IMR-90 (cell line): ENCODE data around the gene PEA15. TPM values are rescaled to one million over a fixed set of nuclear protein-coding genes. Genes with fewer than 3 reads are reported as not detected.

ENCODE experiments used
- ATAC-seq: fragments of 200-7000 bp; cut with Tn5 transposase; 2 replicates; pipeline ENCODE4 v1.9.1; 2020; ENCODE audit warnings: low read depth, mild to moderate bottlenecking, moderate library complexity
- BruUV-seq: library from RNA; stranded (reverse); fragments of 400-500 nt; replicated peaks from 2 replicates; lab custom pipeline; 2021; lab: Mats Ljungman, UMichigan
- CTCF ChIA-PET: fragments of 300-600 bp; formaldehyde crosslinking; extraction: SDS; loops from one replicate; lab custom pipeline; 2021; ENCODE audit warnings: antibody characterized with exemption; lab: Yijun Ruan, JAX
- POLR2A ChIA-PET: fragments of 300-600 bp; sonication (Branson Sonifier 250); formaldehyde crosslinking; loops from one replicate; lab custom pipeline; 2022; ENCODE audit warnings: antibody characterized with exemption; ENCODE audit not compliant: unreplicated experiment; lab: Charles Lee
- DNase-seq: peaks from one replicate; pipeline ENCODE4 v3.0.0; 2013
- H2AFZ ChIP-seq: replicated peaks from 2 replicates; pipeline ENCODE3; 2013; ENCODE audit warnings: low read length, mild to moderate bottlenecking; ENCODE audit not compliant: poor library complexity
- H2AK5ac ChIP-seq: 2 replicates; pipeline ENCODE4 v1.6.1; 2013; ENCODE audit warnings: low read depth, low read length, inconsistent platforms
- H2AK9ac ChIP-seq: replicated peaks from 2 replicates; pipeline ENCODE3; 2013; ENCODE audit warnings: mild to moderate bottlenecking, low read depth, low read length, moderate library complexity; ENCODE audit not compliant: poor library complexity
- H2BK120ac ChIP-seq: 2 replicates; pipeline ENCODE4 v1.6.1; 2013; ENCODE audit warnings: low read depth, low read length, inconsistent platforms
- H2BK15ac ChIP-seq: 3 replicates; pipeline ENCODE4 v1.6.1; 2013; ENCODE audit warnings: low read depth, low read length, inconsistent platforms
- H2BK20ac ChIP-seq: 2 replicates; pipeline ENCODE4 v1.6.1; 2013; ENCODE audit warnings: low read depth, mild to moderate bottlenecking, inconsistent platforms, low read length, moderate library complexity
- H2BK5ac ChIP-seq: 2 replicates; pipeline ENCODE4 v1.6.1; 2013; ENCODE audit warnings: mild to moderate bottlenecking, low read depth, low read length, inconsistent platforms; ENCODE audit not compliant: poor library complexity, severe bottlenecking
- H3K14ac ChIP-seq: replicated peaks from 2 replicates; pipeline ENCODE4 v1.6.1; 2013; ENCODE audit warnings: low read depth, low read length, inconsistent platforms
- H3K18ac ChIP-seq: 2 replicates; pipeline ENCODE4 v1.6.1; 2013; ENCODE audit warnings: low read depth, low read length, control low read depth
- H3K23ac ChIP-seq: 2 replicates; pipeline ENCODE4 v1.6.1; 2013; ENCODE audit warnings: low read depth, low read length, inconsistent platforms
- H3K27ac ChIP-seq: 2 replicates; pipeline ENCODE4 v1.5.1; 2013; ENCODE audit warnings: mild to moderate bottlenecking, control low read depth, low read length; ENCODE audit not compliant: insufficient read depth
- H3K27me3 ChIP-seq: 2 replicates; pipeline ENCODE4 v1.6.1; 2013; ENCODE audit warnings: low read length; ENCODE audit not compliant: control insufficient read depth, insufficient read depth
- H3K36me3 ChIP-seq: 2 replicates; pipeline ENCODE4 v1.6.1; 2013; ENCODE audit warnings: low read length, mixed read lengths; ENCODE audit not compliant: control insufficient read depth, insufficient read depth
- H3K4ac ChIP-seq: 2 replicates; pipeline ENCODE4 v1.6.1; 2013; ENCODE audit warnings: low read depth, low read length, inconsistent platforms
- H3K4me1 ChIP-seq: 2 replicates; pipeline ENCODE4 v1.6.1; 2013; ENCODE audit warnings: low read length, mixed read lengths; ENCODE audit not compliant: control insufficient read depth, insufficient read depth
- H3K4me2 ChIP-seq: 2 replicates; pipeline ENCODE4 v1.6.1; 2013; ENCODE audit warnings: low read depth, mild to moderate bottlenecking, control low read depth, low read length, moderate library complexity
- H3K4me3 ChIP-seq: 2 replicates; pipeline ENCODE4 v1.5.1; 2013; ENCODE audit warnings: low read depth, mild to moderate bottlenecking, control low read depth, low read length, moderate library complexity; ENCODE audit not compliant: insufficient read depth
- H3K56ac ChIP-seq: 2 replicates; pipeline ENCODE4 v1.6.1; 2013; ENCODE audit warnings: low read length, inconsistent platforms; ENCODE audit not compliant: insufficient read depth; ENCODE audit errors: extremely low read depth
- H3K79me1 ChIP-seq, 2 experiments: 2 replicates each; pipeline ENCODE4 v1.6.1; 2013; ENCODE audit warnings: low read length in 2 of 2, inconsistent platforms in 1 of 2, low read depth in 1 of 2
- H3K9ac ChIP-seq: 2 replicates; pipeline ENCODE4 v1.6.1; 2013; ENCODE audit warnings: low read depth, low read length, control low read depth
- H3K9me1 ChIP-seq: 2 replicates; pipeline ENCODE4 v1.6.1; 2013; ENCODE audit warnings: low read length, inconsistent platforms; ENCODE audit not compliant: insufficient read depth
- H3K9me3 ChIP-seq: 2 replicates; pipeline ENCODE4 v1.6.1; 2013; ENCODE audit warnings: low read length; ENCODE audit not compliant: control insufficient read depth, insufficient read depth
- H4K20me1 ChIP-seq: 2 replicates; pipeline ENCODE4 v1.6.1; 2013; ENCODE audit warnings: low read length, inconsistent platforms; ENCODE audit not compliant: insufficient read depth
- H4K5ac ChIP-seq: 2 replicates; pipeline ENCODE4 v1.6.1; 2013; ENCODE audit warnings: mild to moderate bottlenecking, low read depth, low read length, control low read depth
- H4K8ac ChIP-seq, 2 experiments: 2 replicates each; pipeline ENCODE4 v1.6.1; 2013; ENCODE audit warnings: low read depth in 2 of 2, low read length in 2 of 2, control low read depth in 1 of 2, inconsistent platforms in 1 of 2
- H4K91ac ChIP-seq: 2 replicates; pipeline ENCODE4 v1.6.1; 2013; ENCODE audit warnings: low read depth, low read length, inconsistent platforms; ENCODE audit not compliant: insufficient read depth
- BHLHE40 ChIP-seq: fragments of 150-350 bp; IDR thresholded peaks from 2 replicates; pipeline ENCODE4 v1.6.1; 2016; ENCODE audit warnings: mild to moderate bottlenecking, low read depth, low read length
- CEBPB ChIP-seq: IDR thresholded peaks from 2 replicates; pipeline ENCODE4 v1.6.1; 2012; ENCODE audit warnings: low read depth, low read length, improper control_type of control experiment
- CHD1 ChIP-seq: IDR thresholded peaks from 2 replicates; pipeline ENCODE4 v1.6.1; 2012; ENCODE audit warnings: low read depth, low read length, improper control_type of control experiment
- ELK1 ChIP-seq: fragments of 150-350 bp; IDR thresholded peaks from 2 replicates; pipeline ENCODE4 v1.6.1; 2016; ENCODE audit warnings: low read depth, mild to moderate bottlenecking, low read length, moderate library complexity, borderline replicate concordance
- FOS ChIP-seq: fragments of 150-350 bp; IDR thresholded peaks from 2 replicates; pipeline ENCODE4 v1.6.1; 2016; ENCODE audit warnings: low read depth, low read length
- MAFK ChIP-seq: IDR thresholded peaks from 2 replicates; pipeline ENCODE4 v1.6.1; 2012; ENCODE audit warnings: low read depth, low read length, improper control_type of control experiment
- MAZ ChIP-seq: IDR thresholded peaks from 2 replicates; pipeline ENCODE4 v1.6.1; 2012; ENCODE audit warnings: low read depth, mild to moderate bottlenecking, low read length, improper control_type of control experiment, moderate library complexity, borderline replicate concordance
- MXI1 ChIP-seq: IDR thresholded peaks from 2 replicates; pipeline ENCODE4 v1.6.1; 2012; ENCODE audit warnings: low read depth, mild to moderate bottlenecking, low read length, moderate library complexity, borderline replicate concordance
- NFE2L2 ChIP-seq: fragments of 150-350 bp; IDR thresholded peaks from 2 replicates; pipeline ENCODE4 v1.6.1; 2016; ENCODE audit warnings: low read depth, mild to moderate bottlenecking, low read length
- RAD21 ChIP-seq: IDR thresholded peaks from 2 replicates; pipeline ENCODE4 v1.6.1; 2012; ENCODE audit warnings: low read length, improper control_type of control experiment
- RCOR1 ChIP-seq: IDR thresholded peaks from 2 replicates; pipeline ENCODE4 v1.6.1; 2012; ENCODE audit warnings: mild to moderate bottlenecking, low read length, improper control_type of control experiment; ENCODE audit not compliant: insufficient replicate concordance
- RFX5 ChIP-seq: IDR thresholded peaks from 2 replicates; pipeline ENCODE4 v1.8.0; 2012; ENCODE audit warnings: low read depth, mild to moderate bottlenecking, low read length, moderate library complexity
- SMC3 ChIP-seq: fragments of 150-350 bp; IDR thresholded peaks from 2 replicates; pipeline ENCODE4 v1.6.1; 2016; ENCODE audit warnings: low read depth, mild to moderate bottlenecking, antibody characterized with exemption, low read length, moderate library complexity
- USF2 ChIP-seq: fragments of 150-350 bp; IDR thresholded peaks from 2 replicates; pipeline ENCODE4 v1.6.1; 2017; ENCODE audit warnings: mild to moderate bottlenecking, antibody characterized with exemption, low read length, low read depth
- WGBS, 2 experiments: methylation state at CpG; one replicate each; pipeline versions ENCODE4 v1.1.5 to v1.1.7; 2013; ENCODE audit warnings: missing lambda C conversion rate in 2 of 2; ENCODE audit not compliant: insufficient read length in 1 of 2; ENCODE audit errors: extremely low coverage in 2 of 2; 5-methylcytosine and 5-hydroxymethylcytosine counted together
- dilution Hi-C: fragments of 300-500 bp; cut with HindIII; formaldehyde crosslinking; loops from one replicate; pipeline ENCODE4 v1.14.3; 2018; ENCODE audit warnings: low sequenced_read_pairs; ENCODE audit not compliant: unreplicated experiment
- in situ Hi-C: fragments of 300-500 bp; cut with MboI; formaldehyde crosslinking; loops from 3 replicates; pipeline ENCODE4 v1.14.3; 2019; ENCODE audit warnings: low sequenced_read_pairs, inconsistent platforms, mixed read lengths
- intact Hi-C: fragments of 100-400 bp; cut with micrococcal nuclease; formaldehyde crosslinking; loops from 2 replicates; pipeline ENCODE4 v1.10.0; 2022
- polyA plus RNA-seq, 3 experiments: library from polyadenylated mRNA; depleted of rRNA; stranded (reverse); fragments of >200 nt; gene quantifications; 2 replicates each; pipeline ENCODE4 v1.2.3, GENCODE V29; 2012; ENCODE audit warnings: low replicate concordance in 1 of 3
- total RNA-seq: library from RNA; depleted of rRNA; stranded (reverse); fragments of >200 nt; gene quantifications from 2 replicates; pipeline ENCODE4 v1.2.3, GENCODE V29; 2012

The PEA15 gene
- total and polyA plus RNA-seq, 2 of the 4 experiments (the other 2 are of a cell fraction) = 296 to 754 TPM

- Histone ChIP-seq H3K18ac (no peak overlapping the region), H2AK5ac (no peak overlapping the region), H4K91ac (no peak overlapping the region), H3K9ac (no peak overlapping the region), H3K36me3 (peaks cover 78% of the 10 kb centered on the region), H2AK9ac (peak overlapping the region; percentile 18), H2BK15ac (no peak overlapping the region), H2BK120ac (no peak overlapping the region), H3K4me1 (peaks cover 38% of the 10 kb centered on the region), H3K4me3 (no peak overlapping the region), H3K9me1 (peaks cover 40% of the 10 kb centered on the region), H4K8ac (no peak overlapping the region), H3K9me3 (no peaks in the 10 kb centered on the region), H3K79me1 (peaks cover 40 to 91% of the 10 kb centered on the region in 2 experiments), H2AFZ (no peak overlapping the region), H3K56ac (no peak overlapping the region), H3K23ac (peak overlapping the region; percentile 40; the same call in 1 of the 2 replicates), H4K5ac (no peak overlapping the region), H3K4me2 (no peak overlapping the region), H2BK5ac (no peak overlapping the region), H3K27me3 (no peaks in the 10 kb centered on the region), H4K20me1 (peaks cover 79% of the 10 kb centered on the region), H3K27ac (peak overlapping the region; percentile 6; the same call in 1 of the 2 replicates), H3K4ac (no peak overlapping the region), H3K14ac (no peak overlapping the region), H2BK20ac (no peak overlapping the region)
- no TSS peak for BruUV-seq
- no peak for ATAC-seq
- ChIA-PET POLR2A (no interaction called here), CTCF (interaction anchor here (1.3 to 1.7 kb wide), 2 partner anchors 9 to 41 kb away, joined by 4 to 6 read pairs; no protein-coding TSS in a partner anchor)
- intact Hi-C loops = loop anchor here (10.0 kb wide), 1 partner anchor 286 kb away; the partner anchor contains the start of gene TAGLN2
- in situ Hi-C loops = no loop called here
- dilution Hi-C loops = loop anchor here (10.0 kb wide), 1 partner anchor 106 kb away; no protein-coding TSS in a partner anchor
- DNase-seq = no peak
- WGBS, 2 experiments = no CpG with 5 or more reads among the region's 10 CpGs
- TF ChIP-seq RCOR1 (no peak), SMC3 (no peak), MAFK (no peak), USF2 (no peak), MAZ (no peak), NFE2L2 (no peak), CHD1 (no peak), RFX5 (no peak), ELK1 (no peak), FOS (no peak), CEBPB (no peak), BHLHE40 (no peak), MXI1 (no peak), RAD21 (no peak)
Measured at GRCh38 chr1:160211046-160211790, 6.0 kb downstream of the PEA15 start.
